ENCODE data around the gene GABARAPL2. TPM values are rescaled to one million over a fixed set of nuclear protein-coding genes. Genes with fewer than 3 reads are reported as not detected.
"Not testable (repeated sequence)": the region's sequence is repeated elsewhere in the genome, so short reads cannot be mapped to it uniquely, and the experiment has no call there.

The GABARAPL2 gene
- total and polyA plus RNA-seq, 2 experiments from 2014 or later: 106 to 232 TPM

DNA sequence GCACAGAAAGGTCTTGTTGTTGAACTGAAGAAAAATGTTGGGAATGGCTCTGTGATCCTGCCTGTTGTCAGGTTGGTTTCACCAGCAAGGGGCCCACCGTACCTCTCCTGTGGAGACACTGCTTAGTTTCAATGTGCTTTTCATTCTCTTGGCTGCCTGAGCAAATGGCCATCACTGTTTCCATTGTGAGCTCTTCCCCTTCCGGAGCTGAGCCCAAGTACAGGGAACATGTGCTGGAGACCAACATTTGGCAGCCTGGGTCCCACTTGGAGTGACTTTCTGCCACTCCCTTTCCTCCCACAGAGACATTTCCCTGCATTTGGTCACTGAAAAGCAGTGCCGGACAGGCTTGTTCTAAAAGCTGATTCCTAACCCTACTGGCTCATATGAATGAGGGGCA is 23.1 kb downstream of the GABARAPL2 start:
- TF ChIP-seq EZH2phosphoT487 (IDR thresholded peaks at IDR 0.05; ENCODE audit: low read depth, severe bottlenecking, unreplicated experiment) (no peak), EZH2 (IDR thresholded peaks at IDR 0.05; ENCODE audit: borderline replicate concordance) (no peak)
- H4K20me1 ChIP-seq (ENCODE audit: insufficient read depth, poor library complexity, severe bottlenecking): no peaks in the 10 kb centered on the region
- no peak overlapping the region for H3K4me3 ChIP-seq
- H3K79me2 ChIP-seq: no peaks in the 10 kb centered on the region
- no peak overlapping the region for H2AFZ ChIP-seq
- no peak for DNase-seq (ENCODE audit: low spot score)
- H3K9me2 ChIP-seq (replicated peaks; ENCODE audit: insufficient read depth): no peaks in the 10 kb centered on the region
- no peak overlapping the region for H3K27ac ChIP-seq
- H3K4me2 ChIP-seq: no peak overlapping the region
- H3K4me1 ChIP-seq (ENCODE audit: insufficient read depth): peaks cover 12% of the 10 kb centered on the region
- 97% methylated on average over 3 of the region's 3 CpGs for WGBS (ENCODE audit: low lambda C conversion rate, missing lambda C conversion rate)
- H3K9me3 ChIP-seq (ENCODE audit: low read depth): no peaks in the 10 kb centered on the region
- H3K36me3 ChIP-seq (replicated peaks; ENCODE audit: insufficient read depth, low read depth): no peaks in the 10 kb centered on the region
- H3K27me3 ChIP-seq: no peaks in the 10 kb centered on the region

DNA sequence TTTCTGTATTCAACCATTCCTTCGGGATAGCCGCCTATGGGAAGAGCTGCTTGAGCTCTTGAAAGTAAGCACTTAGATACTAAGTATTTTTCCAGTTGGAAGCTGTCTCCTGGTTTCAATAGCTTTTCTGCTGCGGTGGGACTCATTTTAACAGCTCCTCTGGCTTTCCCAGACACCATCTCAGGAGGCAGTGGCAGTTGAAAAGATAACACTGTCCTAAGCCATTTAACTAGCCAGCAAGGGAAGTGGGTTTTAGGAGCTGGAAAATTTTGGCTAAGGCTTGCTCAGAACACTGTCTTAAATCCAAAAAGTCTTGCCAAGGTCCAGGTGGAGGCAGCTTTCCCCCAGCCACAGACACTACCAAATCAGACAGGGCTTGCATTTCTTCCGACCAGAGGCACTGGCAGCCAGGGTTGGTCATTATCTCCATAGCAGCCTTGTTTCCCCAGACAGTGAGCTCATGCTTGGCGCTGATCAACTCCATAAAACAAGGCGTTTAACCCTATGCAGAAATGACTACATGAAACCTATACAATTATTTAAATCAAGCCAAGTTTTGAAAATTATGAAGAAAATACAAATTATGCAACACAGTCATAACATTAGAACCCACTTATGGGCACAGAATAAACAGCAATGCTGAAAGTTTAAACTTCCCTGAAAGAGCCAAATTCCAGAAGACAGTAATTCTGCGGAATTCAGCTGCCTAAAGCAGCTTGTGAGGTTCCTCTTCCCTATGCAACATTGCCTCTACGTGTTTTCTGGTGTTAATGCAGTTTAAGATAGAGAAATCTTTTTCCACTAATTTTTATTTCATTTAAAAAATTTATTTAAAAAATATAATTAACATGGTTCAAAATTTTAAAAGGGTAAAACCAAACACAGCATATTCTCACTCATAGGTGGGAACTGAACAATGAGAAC is 25.0 kb downstream of the GABARAPL2 start:
- Histone ChIP-seq H3K27me3 (no peaks in the 10 kb centered on the region), H3K9me3 (ENCODE audit: low read depth) (no peaks in the 10 kb centered on the region), H3K4me1 (ENCODE audit: insufficient read depth) (peaks cover 12% of the 10 kb centered on the region), H3K36me3 (replicated peaks; ENCODE audit: insufficient read depth, low read depth) (no peaks in the 10 kb centered on the region), H2AFZ (no peak overlapping the region), H3K27ac (peak overlapping the region; percentile 86), H3K4me2 (peak overlapping the region; percentile 55), H3K4me3 (no peak overlapping the region), H4K20me1 (ENCODE audit: insufficient read depth, poor library complexity, severe bottlenecking) (no peaks in the 10 kb centered on the region), H3K9me2 (replicated peaks; ENCODE audit: insufficient read depth) (no peaks in the 10 kb centered on the region), H3K79me2 (no peaks in the 10 kb centered on the region)
- DNase-seq (ENCODE audit: low spot score): peak; percentile 66
- TF ChIP-seq, protein P1, sequence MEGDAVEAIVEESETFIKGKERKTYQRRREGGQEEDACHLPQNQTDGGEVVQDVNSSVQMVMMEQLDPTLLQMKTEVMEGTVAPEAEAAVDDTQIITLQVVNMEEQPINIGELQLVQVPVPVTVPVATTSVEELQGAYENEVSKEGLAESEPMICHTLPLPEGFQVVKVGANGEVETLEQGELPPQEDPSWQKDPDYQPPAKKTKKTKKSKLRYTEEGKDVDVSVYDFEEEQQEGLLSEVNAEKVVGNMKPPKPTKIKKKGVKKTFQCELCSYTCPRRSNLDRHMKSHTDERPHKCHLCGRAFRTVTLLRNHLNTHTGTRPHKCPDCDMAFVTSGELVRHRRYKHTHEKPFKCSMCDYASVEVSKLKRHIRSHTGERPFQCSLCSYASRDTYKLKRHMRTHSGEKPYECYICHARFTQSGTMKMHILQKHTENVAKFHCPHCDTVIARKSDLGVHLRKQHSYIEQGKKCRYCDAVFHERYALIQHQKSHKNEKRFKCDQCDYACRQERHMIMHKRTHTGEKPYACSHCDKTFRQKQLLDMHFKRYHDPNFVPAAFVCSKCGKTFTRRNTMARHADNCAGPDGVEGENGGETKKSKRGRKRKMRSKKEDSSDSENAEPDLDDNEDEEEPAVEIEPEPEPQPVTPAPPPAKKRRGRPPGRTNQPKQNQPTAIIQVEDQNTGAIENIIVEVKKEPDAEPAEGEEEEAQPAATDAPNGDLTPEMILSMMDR (IDR thresholded peaks at IDR 0.05; ENCODE audit: poor library complexity): peak; percentile 40
- no peak for TF ChIP-seq EZH2 (IDR thresholded peaks at IDR 0.05; ENCODE audit: borderline replicate concordance)
- WGBS (ENCODE audit: low lambda C conversion rate, missing lambda C conversion rate): 51% methylated on average over 8 of the region's 8 CpGs

DNA sequence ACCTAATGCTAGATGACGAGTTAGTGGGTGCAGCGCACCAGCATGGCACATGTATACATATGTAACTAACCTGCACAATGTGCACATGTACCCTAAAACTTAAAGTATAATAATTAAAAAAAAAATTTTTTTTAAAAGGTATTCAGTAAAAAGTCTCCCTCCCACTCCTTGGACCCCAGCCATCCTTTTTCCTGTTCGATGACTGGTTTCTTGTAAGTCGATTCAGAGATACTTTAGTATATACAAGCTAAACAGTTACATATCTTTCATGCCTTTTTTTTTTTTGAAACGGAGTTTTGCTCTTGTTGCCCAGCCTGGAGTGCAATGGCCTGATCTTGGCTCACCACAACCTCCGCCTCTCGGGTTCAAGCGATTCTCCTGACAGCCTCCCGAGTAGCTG is 25.7 kb downstream of the GABARAPL2 start:
- not testable (repeated sequence) for H3K79me2 ChIP-seq; H3K4me3 ChIP-seq; H3K9me3 ChIP-seq (ENCODE audit: low read depth); H3K4me2 ChIP-seq; H3K9me2 ChIP-seq (replicated peaks; ENCODE audit: insufficient read depth); H2AFZ ChIP-seq; H4K20me1 ChIP-seq (ENCODE audit: insufficient read depth, poor library complexity, severe bottlenecking); DNase-seq (ENCODE audit: low spot score); H3K36me3 ChIP-seq (replicated peaks; ENCODE audit: insufficient read depth, low read depth); H3K27me3 ChIP-seq
- WGBS (ENCODE audit: low lambda C conversion rate, missing lambda C conversion rate): 88% methylated on average over 8 of the region's 9 CpGs
- Histone ChIP-seq H3K4me1 (ENCODE audit: insufficient read depth) (peaks cover 12% of the 10 kb centered on the region), H3K27ac (peak overlapping the region; percentile 32)

DNA sequence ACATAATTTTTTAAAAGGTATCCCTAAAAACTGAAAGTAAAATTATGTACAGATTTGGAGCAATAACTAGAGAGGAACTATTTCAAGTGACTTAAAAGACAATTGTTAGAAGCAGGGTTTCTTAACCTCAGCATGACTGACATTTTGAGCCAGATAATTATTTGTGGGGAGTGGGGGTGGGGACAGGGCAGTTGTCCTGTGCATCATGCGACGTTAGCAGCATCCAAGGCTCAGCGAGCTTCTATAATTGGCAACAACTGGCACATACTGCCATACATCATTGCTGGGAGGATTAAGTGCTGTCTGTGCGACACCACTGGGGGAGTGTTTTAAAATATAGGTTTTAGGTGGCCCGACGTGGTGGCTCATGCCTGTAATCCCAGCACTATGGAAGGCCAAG is 27.1 kb downstream of the GABARAPL2 start:
- H2AFZ ChIP-seq: no peak overlapping the region
- WGBS (ENCODE audit: low lambda C conversion rate, missing lambda C conversion rate): 91% methylated on average over 6 of the region's 6 CpGs

More for the DNA sequence above, 27.1 kb downstream of the GABARAPL2 start:
- no peak for TF ChIP-seq EZH2phosphoT487 (IDR thresholded peaks at IDR 0.05; ENCODE audit: low read depth, severe bottlenecking, unreplicated experiment)
- TF ChIP-seq EZH2 (IDR thresholded peaks at IDR 0.05; ENCODE audit: borderline replicate concordance): no peak
- TF ChIP-seq, protein P1 (IDR thresholded peaks at IDR 0.05; ENCODE audit: poor library complexity): no peak
- Histone ChIP-seq H3K9me3 (ENCODE audit: low read depth) (no peaks in the 10 kb centered on the region), H3K4me3 (no peak overlapping the region), H3K4me2 (no peak overlapping the region), H4K20me1 (ENCODE audit: insufficient read depth, poor library complexity, severe bottlenecking) (no peaks in the 10 kb centered on the region), H3K36me3 (replicated peaks; ENCODE audit: insufficient read depth, low read depth) (no peaks in the 10 kb centered on the region), H3K27ac (no peak overlapping the region), H3K79me2 (no peaks in the 10 kb centered on the region), H3K9me2 (replicated peaks; ENCODE audit: insufficient read depth) (no peaks in the 10 kb centered on the region), H3K27me3 (no peaks in the 10 kb centered on the region), H3K4me1 (ENCODE audit: insufficient read depth) (peaks cover 12% of the 10 kb centered on the region)
- no peak for DNase-seq (ENCODE audit: low spot score)
